Measurements from ENCODE around the gene BCAT1. TPM values are rescaled to one million over a fixed set of nuclear protein-coding genes. Genes with fewer than 3 reads are reported as not detected.

The BCAT1 gene
- total RNA-seq, 1 experiment from 2014 or later, result 5.8 TPM

DNA sequence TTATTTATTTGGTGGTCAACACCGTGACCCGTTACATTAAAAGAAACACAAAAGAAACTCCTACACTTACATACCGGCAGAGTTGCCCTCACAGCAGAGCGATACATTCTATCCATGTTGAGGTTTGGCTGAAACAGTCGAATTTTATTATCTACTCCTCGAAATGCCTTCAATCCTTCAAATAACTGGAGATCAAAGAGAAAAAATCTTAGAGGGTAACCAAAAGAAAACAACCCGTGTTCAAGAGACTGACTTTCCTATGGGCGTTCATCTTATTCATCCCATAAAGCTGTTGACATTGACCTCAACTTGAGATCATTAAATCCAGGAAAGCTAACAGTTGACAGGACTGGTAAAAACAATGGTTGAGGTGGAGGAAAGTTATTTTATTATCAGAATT, 67.7 kb downstream of the BCAT1 start:
- Histone ChIP-seq H3K9me3 (ENCODE audit: control insufficient read depth, insufficient read depth, low read depth, low read length) (no peaks in the 10 kb centered on the region), H3K27me3 (ENCODE audit: control insufficient read depth, insufficient read depth, low read length) (no peaks in the 10 kb centered on the region), H3K36me3 (ENCODE audit: control insufficient read depth, insufficient read depth, low read length) (no peaks in the 10 kb centered on the region), H3K4me3 (ENCODE audit: low read depth in 2 of 2, low read length in 2 of 2) (no peak overlapping the region), H3K27ac (ENCODE audit: low read length) (no peak overlapping the region), H3K4me1 (ENCODE audit: control insufficient read depth, insufficient read depth, low read length) (no peaks in the 10 kb centered on the region)
- ChIA-PET CTCF (no interaction called here), POLR2A (interaction anchor here (0.6 kb wide), 1 partner anchor 26 kb away, joined by 9 read pairs; no protein-coding TSS in a partner anchor)
- ATAC-seq (no peak), DNase-seq (ENCODE audit: low read depth, low spot score) (no peak)
- intact Hi-C loops (cut with micrococcal nuclease; ENCODE audit: unreplicated experiment) (no loop called here), in situ Hi-C loops (cut with HindIII; ENCODE audit: low pct_unique_long_range_greater_than_20kb, low sequenced_read_pairs) (no loop called here)
- TF ChIP-seq POLR2AphosphoS5 (IDR thresholded peaks at IDR 0.05; ENCODE audit: low read depth, low read length) (no peak), TCF7L2 (IDR thresholded peaks at IDR 0.05; ENCODE audit: low read depth, low read length) (no peak), SIN3A (IDR thresholded peaks at IDR 0.05; ENCODE audit: borderline replicate concordance, insufficient read depth, low read depth, low read length) (no peak)
- TF ChIP-seq, protein P1, sequence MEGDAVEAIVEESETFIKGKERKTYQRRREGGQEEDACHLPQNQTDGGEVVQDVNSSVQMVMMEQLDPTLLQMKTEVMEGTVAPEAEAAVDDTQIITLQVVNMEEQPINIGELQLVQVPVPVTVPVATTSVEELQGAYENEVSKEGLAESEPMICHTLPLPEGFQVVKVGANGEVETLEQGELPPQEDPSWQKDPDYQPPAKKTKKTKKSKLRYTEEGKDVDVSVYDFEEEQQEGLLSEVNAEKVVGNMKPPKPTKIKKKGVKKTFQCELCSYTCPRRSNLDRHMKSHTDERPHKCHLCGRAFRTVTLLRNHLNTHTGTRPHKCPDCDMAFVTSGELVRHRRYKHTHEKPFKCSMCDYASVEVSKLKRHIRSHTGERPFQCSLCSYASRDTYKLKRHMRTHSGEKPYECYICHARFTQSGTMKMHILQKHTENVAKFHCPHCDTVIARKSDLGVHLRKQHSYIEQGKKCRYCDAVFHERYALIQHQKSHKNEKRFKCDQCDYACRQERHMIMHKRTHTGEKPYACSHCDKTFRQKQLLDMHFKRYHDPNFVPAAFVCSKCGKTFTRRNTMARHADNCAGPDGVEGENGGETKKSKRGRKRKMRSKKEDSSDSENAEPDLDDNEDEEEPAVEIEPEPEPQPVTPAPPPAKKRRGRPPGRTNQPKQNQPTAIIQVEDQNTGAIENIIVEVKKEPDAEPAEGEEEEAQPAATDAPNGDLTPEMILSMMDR (IDR thresholded peaks at IDR 0.05), result no peak
- TF ChIP-seq, protein P2, sequence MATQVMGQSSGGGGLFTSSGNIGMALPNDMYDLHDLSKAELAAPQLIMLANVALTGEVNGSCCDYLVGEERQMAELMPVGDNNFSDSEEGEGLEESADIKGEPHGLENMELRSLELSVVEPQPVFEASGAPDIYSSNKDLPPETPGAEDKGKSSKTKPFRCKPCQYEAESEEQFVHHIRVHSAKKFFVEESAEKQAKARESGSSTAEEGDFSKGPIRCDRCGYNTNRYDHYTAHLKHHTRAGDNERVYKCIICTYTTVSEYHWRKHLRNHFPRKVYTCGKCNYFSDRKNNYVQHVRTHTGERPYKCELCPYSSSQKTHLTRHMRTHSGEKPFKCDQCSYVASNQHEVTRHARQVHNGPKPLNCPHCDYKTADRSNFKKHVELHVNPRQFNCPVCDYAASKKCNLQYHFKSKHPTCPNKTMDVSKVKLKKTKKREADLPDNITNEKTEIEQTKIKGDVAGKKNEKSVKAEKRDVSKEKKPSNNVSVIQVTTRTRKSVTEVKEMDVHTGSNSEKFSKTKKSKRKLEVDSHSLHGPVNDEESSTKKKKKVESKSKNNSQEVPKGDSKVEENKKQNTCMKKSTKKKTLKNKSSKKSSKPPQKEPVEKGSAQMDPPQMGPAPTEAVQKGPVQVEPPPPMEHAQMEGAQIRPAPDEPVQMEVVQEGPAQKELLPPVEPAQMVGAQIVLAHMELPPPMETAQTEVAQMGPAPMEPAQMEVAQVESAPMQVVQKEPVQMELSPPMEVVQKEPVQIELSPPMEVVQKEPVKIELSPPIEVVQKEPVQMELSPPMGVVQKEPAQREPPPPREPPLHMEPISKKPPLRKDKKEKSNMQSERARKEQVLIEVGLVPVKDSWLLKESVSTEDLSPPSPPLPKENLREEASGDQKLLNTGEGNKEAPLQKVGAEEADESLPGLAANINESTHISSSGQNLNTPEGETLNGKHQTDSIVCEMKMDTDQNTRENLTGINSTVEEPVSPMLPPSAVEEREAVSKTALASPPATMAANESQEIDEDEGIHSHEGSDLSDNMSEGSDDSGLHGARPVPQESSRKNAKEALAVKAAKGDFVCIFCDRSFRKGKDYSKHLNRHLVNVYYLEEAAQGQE (IDR thresholded peaks at IDR 0.05; ENCODE audit: insufficient read depth in 1 of 2, low read depth in 2 of 2, low read length in 1 of 2), result no peak
- BruUV-seq (replicated peaks), result no TSS peak

DNA sequence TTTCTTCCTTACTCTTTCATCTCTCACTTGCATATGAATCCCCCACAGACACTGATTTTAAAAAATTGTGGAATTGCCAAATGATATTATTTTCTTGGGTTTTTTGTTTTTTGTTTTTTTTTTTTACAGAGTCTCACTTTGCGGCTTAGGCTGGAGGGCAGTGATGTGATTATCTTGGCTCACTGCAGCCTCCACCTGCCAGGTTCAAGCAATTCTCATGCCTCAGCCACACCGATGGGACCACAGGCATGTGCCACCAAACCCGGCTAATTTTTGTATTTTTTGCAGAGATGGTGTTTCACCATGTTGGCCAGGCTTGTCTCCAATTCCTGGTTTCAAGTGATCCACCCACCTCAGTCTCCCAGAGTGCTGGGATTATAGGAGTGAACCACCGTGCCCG, 68.2 kb downstream of the BCAT1 start:
- Histone ChIP-seq H3K27me3 (ENCODE audit: control insufficient read depth, insufficient read depth, low read length) (no peaks in the 10 kb centered on the region), H3K4me1 (ENCODE audit: control insufficient read depth, insufficient read depth, low read length) (no peaks in the 10 kb centered on the region), H3K36me3 (ENCODE audit: control insufficient read depth, insufficient read depth, low read length) (no peaks in the 10 kb centered on the region), H3K27ac (ENCODE audit: low read length) (no peak overlapping the region), H3K4me3 (ENCODE audit: low read depth in 2 of 2, low read length in 2 of 2) (no peak overlapping the region), H3K9me3 (ENCODE audit: control insufficient read depth, insufficient read depth, low read depth, low read length) (no peaks in the 10 kb centered on the region)
- TF ChIP-seq TCF7L2 (IDR thresholded peaks at IDR 0.05; ENCODE audit: low read depth, low read length) (no peak), SIN3A (IDR thresholded peaks at IDR 0.05; ENCODE audit: borderline replicate concordance, insufficient read depth, low read depth, low read length) (no peak), POLR2AphosphoS5 (IDR thresholded peaks at IDR 0.05; ENCODE audit: low read depth, low read length) (no peak)
- TF ChIP-seq, protein P1 (IDR thresholded peaks at IDR 0.05), result no peak
- TF ChIP-seq, protein P2 (IDR thresholded peaks at IDR 0.05; ENCODE audit: insufficient read depth in 1 of 2, low read depth in 2 of 2, low read length in 1 of 2), result no peak
- ChIA-PET CTCF (no interaction called here), POLR2A (no interaction called here)
- DNase-seq (ENCODE audit: low read depth, low spot score), result no peak
- intact Hi-C loops (cut with micrococcal nuclease; ENCODE audit: unreplicated experiment), result no loop called here
- BruUV-seq (replicated peaks), result no TSS peak
- in situ Hi-C loops (cut with HindIII; ENCODE audit: low pct_unique_long_range_greater_than_20kb, low sequenced_read_pairs), result no loop called here
- ATAC-seq, result no peak
